HG02973 (cell line): ENCODE results near the gene KIAA1671.

Experiments used
- ATAC-seq: cut with Tn5 transposase; IDR thresholded peaks from one replicate; pipeline ENCODE4 v1.9.1; 2021; ENCODE audit warnings: moderate library complexity; ENCODE audit not compliant: unreplicated experiment

The KIAA1671 gene

DNA sequence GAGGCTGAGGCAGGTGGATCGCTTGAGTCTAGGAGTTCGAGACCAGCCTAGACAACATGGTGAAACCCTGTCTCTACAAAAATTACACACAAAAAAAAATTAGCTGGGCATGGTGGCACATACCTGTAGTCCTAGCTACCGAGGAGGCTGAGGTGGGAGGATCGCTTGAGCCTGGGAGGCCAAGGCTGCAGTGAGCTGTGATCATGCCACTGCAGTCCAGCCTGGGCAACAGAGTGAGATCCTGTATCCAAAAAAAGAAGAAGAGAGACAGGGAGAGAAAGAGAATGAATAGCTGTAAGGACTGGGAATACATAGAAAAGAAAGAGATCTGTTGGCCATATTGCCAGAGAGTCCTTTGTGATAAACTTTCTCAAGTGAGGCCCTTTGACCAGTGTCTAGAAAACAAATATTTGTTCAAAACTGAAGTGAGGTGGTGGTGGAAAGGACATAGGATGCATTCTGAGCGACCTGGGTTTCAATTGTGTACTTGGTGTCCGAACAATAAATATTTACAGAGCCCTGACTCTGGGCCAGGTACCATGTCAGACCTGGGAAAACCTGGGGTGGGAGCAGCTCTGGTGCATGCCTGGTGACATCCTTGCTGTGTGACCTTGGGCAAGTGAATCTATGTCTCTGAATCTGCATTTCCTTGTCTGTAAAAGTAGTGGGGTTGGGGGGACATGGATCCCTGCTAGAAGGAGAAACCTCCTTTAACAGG lies 157.5 kb downstream of the KIAA1671 start:
- ATAC-seq = no peak

DNA sequence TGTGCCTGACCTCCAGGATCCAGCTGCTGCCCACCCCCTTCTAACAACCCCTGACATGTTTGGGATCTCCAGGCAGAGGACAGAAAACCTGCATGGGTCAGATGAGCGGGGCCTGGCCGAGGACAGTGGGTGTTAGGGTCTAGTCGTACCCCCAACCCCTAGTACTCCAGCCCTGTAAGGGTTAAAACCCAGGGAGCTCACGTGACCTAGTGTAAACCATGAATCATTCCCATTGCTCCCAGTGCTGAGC lies 158.0 kb downstream of the KIAA1671 start:
- ATAC-seq = no peak

GRCh38 chr22:25110846-25111578 lies 158.5 kb downstream of the KIAA1671 start:
- no peak for ATAC-seq

GRCh38 chr22:25111579-25112517 lies 159.3 kb downstream of the KIAA1671 start:
- ATAC-seq = no peak

GRCh38 chr22:25112538-25113253 lies 160.2 kb downstream of the KIAA1671 start:
- no peak for ATAC-seq

- ATAC-seq = no peak
Observed at GRCh38 chr22:25113316-25113721, 160.8 kb downstream of the KIAA1671 start.

GRCh38 chr22:25114369-25115362 lies 162.2 kb downstream of the KIAA1671 start:
- no peak for ATAC-seq

DNA sequence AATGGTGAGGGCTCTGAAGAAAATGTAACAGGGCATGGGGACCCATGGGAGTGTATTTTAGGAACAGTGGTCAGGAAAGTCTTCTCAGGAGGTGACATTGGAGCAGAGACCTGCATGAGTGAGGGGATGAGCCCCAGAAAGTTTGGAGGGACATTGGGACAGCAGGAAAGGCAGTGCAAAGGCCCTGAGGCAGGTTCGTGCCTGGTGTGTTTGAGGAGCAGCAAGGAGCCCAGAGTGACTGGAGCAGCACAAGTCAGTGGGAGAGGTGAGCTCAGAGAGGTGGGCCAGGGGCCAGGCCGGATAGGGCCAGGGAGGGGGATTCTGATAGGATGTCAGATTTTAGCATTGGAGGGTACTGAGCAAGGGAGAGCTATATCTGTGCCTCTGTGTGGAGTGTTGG lies 167.1 kb downstream of the KIAA1671 start:
- ATAC-seq = no peak

DNA sequence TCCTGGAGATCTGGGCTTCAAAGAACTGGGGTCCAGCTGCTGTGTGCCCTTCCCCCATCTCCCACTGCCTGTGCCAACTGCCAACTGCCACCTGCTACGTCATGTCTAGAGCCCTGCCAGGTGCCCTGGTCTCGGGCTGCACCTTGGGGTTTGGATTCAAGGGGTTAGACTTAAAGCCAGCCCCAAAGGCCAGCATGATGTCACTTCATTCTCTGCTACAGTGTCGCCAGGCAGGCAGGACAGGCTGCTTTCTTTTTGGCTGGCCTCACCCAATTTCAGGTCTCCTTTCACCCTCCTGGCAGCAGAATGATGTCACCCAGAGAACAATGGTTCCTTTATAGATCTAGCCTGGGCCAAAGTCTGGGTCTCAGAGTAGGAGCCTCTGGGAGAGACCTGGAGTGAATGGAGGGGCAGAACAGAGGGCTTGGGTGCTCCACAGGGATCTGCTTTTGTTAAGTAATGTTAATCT lies 167.6 kb downstream of the KIAA1671 start:
- no peak for ATAC-seq

DNA sequence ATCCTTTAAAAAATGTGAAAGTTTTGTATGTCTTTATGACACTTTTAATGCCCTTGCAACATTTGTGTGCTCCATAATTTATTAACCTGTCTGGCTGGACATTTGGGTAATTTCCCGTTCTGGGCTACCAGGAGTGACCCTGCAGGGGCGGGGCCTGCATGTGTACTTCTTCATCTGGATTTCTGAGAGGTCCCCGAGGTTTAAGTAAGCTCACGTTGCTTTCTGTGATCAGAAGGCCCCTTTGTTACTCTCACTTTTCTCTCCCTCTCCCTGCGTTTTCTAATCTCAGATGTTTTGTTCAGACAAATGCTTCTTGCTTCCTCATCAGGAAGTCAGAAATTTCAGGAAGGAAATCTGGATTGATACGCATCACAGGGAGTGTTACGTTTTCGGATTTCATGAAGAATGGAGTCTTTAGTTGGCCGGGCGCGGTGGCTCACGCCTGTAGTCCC lies 168.3 kb downstream of the KIAA1671 start:
- no peak for ATAC-seq

- no peak for ATAC-seq
Observed at GRCh38 chr22:25122136-25122764, 169.7 kb downstream of the KIAA1671 start.

DNA sequence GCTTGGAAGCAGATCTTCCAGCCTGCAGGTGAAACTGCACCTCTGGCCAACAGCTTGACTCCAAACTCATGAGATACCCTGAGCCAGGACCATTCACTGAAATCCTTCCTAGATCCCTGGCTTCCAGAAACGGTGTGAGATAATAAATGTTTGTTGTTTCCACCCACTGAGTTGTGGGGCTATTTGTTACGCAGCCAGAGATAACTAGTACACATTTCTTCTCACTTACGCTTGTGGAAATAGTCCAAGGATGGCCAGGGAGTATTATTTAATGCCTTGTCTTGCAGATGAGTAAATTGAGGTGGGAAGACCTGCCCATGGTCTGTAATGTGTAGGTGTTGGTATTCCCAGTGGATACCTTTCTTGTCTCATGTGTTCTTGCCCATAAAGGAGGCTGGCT lies 171.2 kb downstream of the KIAA1671 start:
- ATAC-seq = no peak

DNA sequence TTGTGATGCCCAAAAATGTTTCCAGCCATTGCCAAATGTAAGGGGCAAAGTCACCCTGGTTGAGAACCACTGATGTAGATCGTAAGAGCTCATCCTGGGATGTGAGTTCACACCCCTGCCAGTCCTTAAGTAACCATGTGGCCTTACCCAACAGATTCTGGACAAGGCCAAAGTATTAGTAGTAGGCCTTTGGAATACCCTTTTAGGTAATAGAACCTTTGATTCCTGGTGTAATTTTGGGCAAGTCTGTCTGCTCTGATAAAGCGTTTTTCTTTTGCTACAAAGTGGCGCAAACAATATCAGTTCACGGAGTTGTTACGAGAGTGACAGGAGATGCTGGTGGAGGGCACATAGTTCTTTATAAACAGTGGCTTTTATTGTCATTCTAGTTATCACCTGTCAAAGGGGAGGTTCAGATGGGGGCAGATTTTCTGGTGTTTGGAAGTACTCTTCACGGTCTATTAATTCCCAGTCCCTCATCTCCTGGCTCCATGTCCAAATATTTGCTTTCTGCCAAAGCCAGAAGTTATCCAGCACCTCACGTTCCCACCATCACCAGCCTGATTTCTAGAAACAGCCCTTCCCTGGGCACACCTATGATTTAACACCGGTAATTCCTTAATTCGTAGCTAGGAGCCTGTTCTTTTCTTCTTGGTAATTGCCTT lies 173.3 kb downstream of the KIAA1671 start:
- no peak for ATAC-seq

DNA sequence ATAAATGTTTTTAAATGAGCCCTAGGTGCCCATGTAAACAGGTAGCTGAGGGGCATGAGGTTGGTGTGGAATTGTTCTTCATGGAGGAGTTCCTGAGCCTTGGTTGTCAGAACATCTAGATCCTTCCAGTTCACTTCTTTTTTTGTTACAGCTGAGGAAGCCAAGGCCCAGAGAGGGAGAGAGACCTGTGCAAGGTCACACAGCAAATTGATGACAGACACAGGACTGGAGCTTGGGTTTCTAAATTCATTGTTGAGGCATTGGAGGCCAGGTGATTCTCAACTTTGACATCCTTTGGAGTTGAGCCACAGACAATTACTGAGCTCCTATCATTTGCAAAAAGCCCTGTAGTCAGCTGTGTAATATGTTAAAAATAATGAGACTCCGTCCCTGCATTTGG lies 174.0 kb downstream of the KIAA1671 start:
- no peak for ATAC-seq

GRCh38 chr22:25127318-25127717 lies 174.8 kb downstream of the KIAA1671 start:
- ATAC-seq = no peak

DNA sequence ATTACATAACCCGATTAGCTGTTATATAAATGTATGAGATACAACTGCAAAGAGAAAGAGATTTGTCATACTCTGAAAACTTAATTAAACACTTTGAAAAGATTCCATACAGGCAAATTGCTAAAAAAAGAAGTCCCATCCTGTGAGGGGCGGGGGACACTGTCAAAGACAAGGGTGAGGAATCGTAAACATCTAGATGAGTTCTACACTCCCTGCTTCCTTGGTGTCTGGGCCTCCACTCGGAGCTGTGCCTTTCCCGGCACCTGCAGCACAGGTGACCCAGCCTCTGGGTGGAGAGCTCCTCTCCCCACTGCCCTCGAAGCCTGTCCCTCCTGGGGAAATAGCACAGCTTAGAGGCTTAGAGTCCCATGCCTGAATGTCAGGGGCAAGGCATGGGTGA lies 177.9 kb downstream of the KIAA1671 start:
- no peak for ATAC-seq

GRCh38 chr22:25131198-25131887 lies 178.8 kb downstream of the KIAA1671 start:
- no peak for ATAC-seq

- no peak for ATAC-seq
Observed at GRCh38 chr22:25134028-25134427, 181.5 kb downstream of the KIAA1671 start.
